ENCODE data around the gene SMAD3.

DNA sequence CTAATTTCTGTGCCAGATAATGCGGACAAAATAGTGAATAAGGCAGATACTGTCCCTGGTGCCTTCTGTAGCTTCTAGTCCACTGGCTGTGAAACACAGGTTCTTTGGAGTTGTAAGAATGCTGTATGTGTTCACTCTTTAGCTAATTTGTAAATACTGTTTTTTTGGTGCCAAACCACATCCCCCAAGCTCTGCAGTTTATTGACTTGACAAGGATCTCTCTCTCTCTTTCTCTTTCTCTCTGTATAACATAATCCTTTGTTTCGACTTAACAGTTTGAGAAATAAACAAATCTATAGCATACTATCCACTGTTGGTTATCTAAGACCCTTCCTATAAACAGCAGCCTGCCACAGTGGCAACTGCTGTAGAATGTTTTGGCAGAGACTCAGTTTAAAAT is 7.6 kb downstream of the SMAD3 start:
- TF ChIP-seq, protein P1, sequence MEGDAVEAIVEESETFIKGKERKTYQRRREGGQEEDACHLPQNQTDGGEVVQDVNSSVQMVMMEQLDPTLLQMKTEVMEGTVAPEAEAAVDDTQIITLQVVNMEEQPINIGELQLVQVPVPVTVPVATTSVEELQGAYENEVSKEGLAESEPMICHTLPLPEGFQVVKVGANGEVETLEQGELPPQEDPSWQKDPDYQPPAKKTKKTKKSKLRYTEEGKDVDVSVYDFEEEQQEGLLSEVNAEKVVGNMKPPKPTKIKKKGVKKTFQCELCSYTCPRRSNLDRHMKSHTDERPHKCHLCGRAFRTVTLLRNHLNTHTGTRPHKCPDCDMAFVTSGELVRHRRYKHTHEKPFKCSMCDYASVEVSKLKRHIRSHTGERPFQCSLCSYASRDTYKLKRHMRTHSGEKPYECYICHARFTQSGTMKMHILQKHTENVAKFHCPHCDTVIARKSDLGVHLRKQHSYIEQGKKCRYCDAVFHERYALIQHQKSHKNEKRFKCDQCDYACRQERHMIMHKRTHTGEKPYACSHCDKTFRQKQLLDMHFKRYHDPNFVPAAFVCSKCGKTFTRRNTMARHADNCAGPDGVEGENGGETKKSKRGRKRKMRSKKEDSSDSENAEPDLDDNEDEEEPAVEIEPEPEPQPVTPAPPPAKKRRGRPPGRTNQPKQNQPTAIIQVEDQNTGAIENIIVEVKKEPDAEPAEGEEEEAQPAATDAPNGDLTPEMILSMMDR (conservative IDR thresholded peaks at IDR 0.05): no peak
- no peak for TF ChIP-seq ZFX (IDR thresholded peaks at IDR 0.05)

Measured in C4-2B (cell line).